H1 (cell line): ENCODE data around the gene DHRS3. TPM values are rescaled to one million over a fixed set of nuclear protein-coding genes. Genes with fewer than 3 reads are reported as not detected.

ENCODE experiments used
- CHD2 ChIP-seq: IDR thresholded peaks from 2 replicates; pipeline ENCODE4 v1.6.1; 2012; ENCODE audit warnings: low read length, improper control_type of control experiment
- CHD7 ChIP-seq: fragments of 300-600 bp; sonication (generic); IDR thresholded peaks from 2 replicates; pipeline ENCODE4 v1.7.1; 2012; ENCODE audit warnings: low read length, moderate library complexity, mild to moderate bottlenecking, inconsistent platforms; ENCODE audit not compliant: insufficient replicate concordance
- CTBP2 ChIP-seq: IDR thresholded peaks from 2 replicates; pipeline ENCODE4 v1.7.0; 2011; ENCODE audit warnings: borderline replicate concordance, mild to moderate bottlenecking, moderate library complexity, mixed read lengths, low read length; ENCODE audit not compliant: insufficient read depth, insufficient read length
- FOSL1 ChIP-seq: IDR thresholded peaks from 2 replicates; pipeline ENCODE4 v1.6.1; 2011; ENCODE audit warnings: mild to moderate bottlenecking, low read depth, low read length, moderate library complexity; ENCODE audit not compliant: insufficient read depth
- NANOG ChIP-seq: IDR thresholded peaks from 2 replicates; pipeline ENCODE4 v1.6.1; 2011; ENCODE audit warnings: low read length, low read depth, mild to moderate bottlenecking, inconsistent platforms; ENCODE audit not compliant: insufficient read depth, poor library complexity, severe bottlenecking
- RNF2 ChIP-seq: fragments of 200-900, 300-1000 bp; sonication (generic); IDR thresholded peaks from 2 replicates; pipeline ENCODE4 v1.7.1; 2016; ENCODE audit warnings: borderline replicate concordance, low read depth, mild to moderate bottlenecking, antibody characterized with exemption, low read length; ENCODE audit not compliant: poor library complexity, severe bottlenecking; ENCODE audit errors: missing control alignments
- ZNF274 ChIP-seq: IDR thresholded peaks from 2 replicates; pipeline ENCODE4 v1.7.0; 2012; ENCODE audit warnings: low read length, borderline replicate concordance; ENCODE audit errors: extremely low read depth
- polyA plus RNA-seq, 7 experiments: library from polyadenylated mRNA; depleted of rRNA in 3 of 7; stranded (reverse) in 5 of 7; unstranded in 2 of 7; fragments of >200 nt in 5 of 7; fragments of 200-250 nt in 2 of 7; gene quantifications; 1 replicate in 5 of 7; 2 replicates in 1 of 7; 4 replicates in 1 of 7; pipeline versions ENCODE4 v1.2.1 to v1.2.3, GENCODE V29; 2011 to 2013; ENCODE audit warnings: missing spikeins in 2 of 7, mixed read lengths in 2 of 7
- total RNA-seq: library from RNA; stranded (reverse); fragmentation: NEBNext Ultra II Directional; extraction: Animal tissue kit (Norgen Biotek cat#: 25700); gene quantifications from 2 replicates; pipeline ENCODE4 v1.2.1, GENCODE V29; 2021

DHRS3 gene
- total and polyA plus RNA-seq, 2 of the 8 experiments (the other 6 are each of a cell fraction or from before 2014, with no cell fraction given) = 32.5 to 36.4 TPM

- TF ChIP-seq CHD7 = no peak
- no peak for TF ChIP-seq CTBP2
- TF ChIP-seq NANOG = no peak
- no peak for TF ChIP-seq RNF2
- no peak for TF ChIP-seq ZNF274
- no peak for TF ChIP-seq CHD2
- TF ChIP-seq FOSL1 = no peak
Measured at GRCh38 chr1:12601700-12602658, 16.0 kb downstream of the DHRS3 start (continued).
